Astrocyte of the hippocampus (primary cell): ENCODE measurements around the gene RMND5A.

Experiments used
- DNase-seq: peaks from one replicate; pipeline ENCODE4 v3.0.0; 2011; ENCODE audit warnings: low read depth, low spot score

The RMND5A gene

DNA sequence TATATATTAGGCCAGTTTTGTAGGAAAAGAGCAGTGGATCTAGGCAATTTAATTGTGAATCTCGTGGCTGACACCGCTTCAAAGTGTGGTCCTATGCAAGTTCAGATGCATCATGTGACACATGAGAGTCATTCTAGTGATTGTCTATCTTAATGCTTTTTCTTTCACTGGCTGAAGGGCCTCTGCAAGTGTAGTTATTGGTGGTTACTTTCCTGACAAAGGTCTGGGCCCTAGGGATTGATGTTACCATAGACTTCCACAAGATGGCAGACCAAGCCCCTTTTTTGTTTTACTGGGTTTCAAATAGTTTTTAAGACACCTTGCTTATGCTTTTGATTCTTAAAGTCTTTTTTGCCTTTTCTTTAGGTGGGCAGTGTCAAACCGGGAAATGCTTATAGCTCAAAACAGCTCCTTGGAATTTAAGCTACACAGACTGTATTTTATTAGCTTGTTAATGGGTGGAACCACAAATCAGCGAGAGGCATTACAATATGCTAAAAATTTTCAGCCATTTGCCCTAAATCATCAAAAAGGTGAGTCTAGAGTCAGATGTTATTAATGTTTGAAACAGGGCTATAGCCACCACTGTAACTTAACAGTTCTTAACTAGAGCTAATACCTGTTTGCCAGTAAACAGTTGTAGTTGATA, 44.7 kb downstream of the RMND5A start:
- peak; percentile 60 for DNase-seq

- no peak for DNase-seq
Measured at GRCh38 chr2:86765310-86765695, 45.2 kb downstream of the RMND5A start.

DNA sequence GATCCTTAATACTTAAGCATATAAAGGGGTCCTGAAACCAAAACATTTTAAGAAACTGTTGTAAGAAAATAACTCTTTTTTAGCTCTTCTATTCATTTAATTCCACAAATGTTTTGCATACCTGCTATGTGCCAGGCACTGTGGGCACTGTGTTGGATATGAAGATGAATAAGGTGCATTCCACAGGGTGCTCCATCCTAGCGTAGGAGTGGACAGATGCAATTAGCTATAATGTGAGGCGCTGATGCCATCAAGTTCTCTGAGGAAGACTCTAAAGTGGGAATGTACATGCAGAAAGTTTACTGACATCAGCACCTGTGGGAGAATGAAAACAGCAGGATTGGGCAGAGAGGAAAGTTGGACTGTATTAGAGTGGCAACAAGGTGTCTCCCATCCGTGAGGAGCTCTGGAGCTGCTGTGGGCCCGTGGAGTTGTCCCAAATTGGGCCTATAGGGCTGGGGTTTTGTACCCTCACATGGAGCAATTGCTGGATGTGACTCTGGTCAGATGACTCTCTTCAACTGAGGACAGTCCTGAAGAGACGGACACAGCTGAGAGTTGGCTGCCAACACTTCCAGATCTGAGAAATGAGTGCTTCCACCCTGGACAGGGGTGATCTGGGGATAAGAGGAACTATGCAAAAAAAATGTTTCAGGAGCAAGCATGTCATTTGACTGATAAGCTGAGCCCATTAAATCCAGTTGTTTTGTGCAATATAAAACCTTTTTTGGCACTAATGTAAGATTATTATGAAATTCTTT, 48.3 kb downstream of the RMND5A start:
- no peak for DNase-seq

DNA sequence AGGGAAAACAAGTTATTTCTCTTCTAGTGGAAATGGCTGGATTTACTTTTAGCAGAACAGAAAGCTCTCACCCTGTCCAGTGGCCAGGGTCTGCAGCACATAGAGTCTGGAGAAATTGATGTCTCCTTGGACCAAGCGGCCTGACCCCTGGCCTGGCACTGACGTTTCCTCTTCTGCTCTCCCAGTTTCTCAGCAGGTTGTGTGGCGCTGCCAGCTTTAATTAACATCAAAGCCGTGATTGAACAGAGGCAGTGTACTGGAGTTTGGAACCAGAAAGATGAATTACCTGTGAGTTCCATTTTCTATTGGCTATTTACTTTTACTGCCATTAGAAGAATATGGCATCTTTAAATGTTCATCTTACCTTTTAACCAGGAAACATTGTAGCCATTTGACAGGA, 49.7 kb downstream of the RMND5A start:
- no peak for DNase-seq

GRCh38 chr2:86770816-86771301, 50.8 kb downstream of the RMND5A start:
- DNase-seq = no peak

DNA sequence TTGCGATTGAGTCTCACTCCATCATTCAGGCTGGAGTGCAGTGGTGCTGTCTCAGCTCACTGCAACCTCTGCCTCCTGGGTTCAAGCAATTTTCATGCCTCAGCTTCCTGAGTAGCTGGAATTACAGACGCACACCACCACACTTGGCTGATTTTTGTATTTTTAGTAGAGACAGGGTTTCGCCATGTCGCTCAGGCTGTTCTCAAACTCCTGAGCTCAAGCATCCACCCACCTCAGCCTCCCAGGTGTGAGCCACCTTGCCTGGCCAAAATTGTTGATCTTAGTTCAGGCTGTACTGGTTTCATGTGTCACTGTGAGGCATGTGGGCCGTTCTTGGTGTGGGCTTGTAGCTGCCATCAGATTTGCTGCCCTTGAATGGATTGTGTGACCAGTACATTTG, 52.5 kb downstream of the RMND5A start:
- no peak for DNase-seq

DNA sequence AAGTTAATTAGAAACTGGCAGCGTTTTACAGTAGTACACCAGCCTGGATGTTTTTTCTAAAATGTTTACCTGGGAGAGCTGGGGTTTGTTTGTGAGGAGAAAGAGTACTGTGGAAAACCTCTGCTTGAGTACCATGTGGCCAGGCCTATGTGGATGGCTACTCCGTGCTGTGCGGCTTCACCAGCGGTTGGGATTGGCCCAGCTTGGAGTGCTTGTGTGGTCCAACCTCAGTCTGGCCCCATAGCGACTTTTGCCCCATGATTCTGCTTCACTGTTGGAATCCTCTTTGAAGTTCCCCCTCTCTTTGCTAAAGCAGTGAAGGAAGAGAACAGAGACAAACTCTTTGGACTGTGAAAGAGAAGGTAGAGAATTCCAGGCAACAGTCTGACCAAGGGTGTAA, 54.8 kb downstream of the RMND5A start:
- DNase-seq = no peak

GRCh38 chr2:86775338-86775737, 55.2 kb downstream of the RMND5A start:
- DNase-seq = no peak

- no peak for DNase-seq
Measured at GRCh38 chr2:86776532-86776931, 56.4 kb downstream of the RMND5A start.

GRCh38 chr2:86778957-86779356, 58.9 kb downstream of the RMND5A start:
- DNase-seq = no peak

DNA sequence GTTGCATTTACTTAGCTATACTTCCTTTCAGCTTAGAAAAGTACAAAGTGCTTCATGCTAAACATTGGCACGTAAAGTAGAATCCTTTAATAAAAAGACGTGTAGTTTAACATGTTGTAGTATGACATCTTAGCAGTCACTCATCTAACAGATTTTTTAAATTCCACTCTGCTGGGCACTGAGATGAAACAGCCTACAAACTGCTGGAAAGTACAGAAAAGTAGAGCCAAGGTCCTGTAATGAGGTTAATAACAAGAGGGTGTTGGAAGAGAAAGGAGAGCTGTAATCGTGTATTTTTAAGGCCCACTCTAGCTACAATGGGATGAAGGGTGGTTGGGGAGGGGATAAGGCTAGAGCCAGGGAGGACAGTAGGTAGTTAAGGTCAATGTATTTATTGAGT, 59.9 kb downstream of the RMND5A start:
- no peak for DNase-seq

DNA sequence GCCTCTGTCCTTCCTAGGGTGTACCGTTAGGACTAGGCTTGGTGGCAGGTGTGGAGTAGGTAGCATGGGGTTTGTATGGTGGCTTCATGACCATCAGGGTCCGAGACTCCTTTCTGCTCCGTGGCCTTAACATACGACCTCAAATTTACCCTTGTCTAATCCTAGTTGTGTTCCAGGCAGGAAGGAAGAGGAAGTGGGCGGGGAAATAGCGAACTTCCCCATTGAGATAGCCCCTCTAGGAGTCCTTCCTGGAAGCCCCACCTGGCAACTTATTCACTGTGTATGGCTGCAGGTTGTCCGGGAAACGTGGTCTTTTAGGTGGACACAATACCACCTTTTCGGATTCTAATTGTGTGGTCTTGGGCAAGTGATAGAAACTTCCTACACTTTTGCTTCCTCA, 61.3 kb downstream of the RMND5A start:
- DNase-seq = no peak

DNA sequence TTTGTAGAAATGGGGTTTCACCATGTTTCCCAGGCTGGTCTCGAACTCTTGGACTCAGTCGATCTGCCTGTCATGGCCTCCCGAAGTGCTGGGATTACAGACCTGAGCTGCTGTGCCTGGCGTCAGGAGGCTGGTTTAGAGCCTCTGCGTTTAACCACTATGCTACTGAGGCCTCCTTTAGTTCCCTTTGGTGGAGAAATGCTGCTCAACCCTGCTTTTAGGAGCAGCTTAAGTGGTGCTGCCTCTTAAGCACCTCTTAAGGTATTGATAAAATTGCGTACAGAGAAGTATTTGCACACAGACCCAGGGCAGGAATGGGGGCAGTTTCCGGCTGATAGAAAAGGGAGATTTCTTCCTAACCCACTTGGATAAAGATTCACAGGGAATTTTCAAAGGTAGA, 62.7 kb downstream of the RMND5A start:
- no peak for DNase-seq

GRCh38 chr2:86783615-86784339, 63.7 kb downstream of the RMND5A start:
- no peak for DNase-seq

DNA sequence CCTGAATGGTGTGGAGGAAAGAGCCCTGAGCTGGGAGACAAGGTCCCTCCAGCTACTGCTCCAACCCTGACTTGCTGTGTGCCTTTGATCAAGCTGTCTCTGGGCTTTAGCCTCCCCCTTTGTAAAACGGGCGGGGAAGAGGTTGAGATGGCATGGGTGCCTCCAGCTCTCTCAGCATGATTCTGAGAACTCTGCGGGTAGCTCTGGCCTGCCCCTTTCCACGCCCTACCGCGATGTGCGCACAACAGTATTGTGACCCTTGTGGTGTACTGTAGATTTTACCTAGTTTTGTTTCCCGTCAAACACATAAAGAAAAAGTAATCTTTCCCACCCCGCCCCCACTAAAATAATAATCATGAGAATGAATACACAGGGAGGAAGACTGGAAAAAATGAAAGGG, 65.4 kb downstream of the RMND5A start:
- DNase-seq = no peak

- no peak for DNase-seq
Measured at GRCh38 chr2:86786001-86786536, 66.0 kb downstream of the RMND5A start.

DNA sequence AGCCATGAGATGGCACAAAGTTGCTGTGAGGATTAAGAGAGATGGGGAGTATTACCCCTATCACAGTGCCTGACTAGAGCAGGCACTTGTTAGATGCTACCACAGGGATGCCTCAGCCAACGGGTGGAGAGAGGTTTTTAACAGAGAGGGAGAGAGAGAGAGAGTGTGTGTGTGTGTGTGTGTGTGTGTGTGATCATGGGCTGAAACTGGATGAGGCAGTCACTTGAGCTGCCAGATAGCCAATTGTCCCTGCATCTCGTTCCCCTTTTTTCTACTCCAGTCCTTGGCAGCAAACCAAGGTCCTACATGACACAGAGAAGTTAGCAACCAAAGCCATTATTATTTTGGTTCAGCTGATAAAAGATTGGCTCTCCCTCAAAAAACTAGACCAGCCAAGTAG, 67.6 kb downstream of the RMND5A start:
- DNase-seq = peak; percentile 52

DNA sequence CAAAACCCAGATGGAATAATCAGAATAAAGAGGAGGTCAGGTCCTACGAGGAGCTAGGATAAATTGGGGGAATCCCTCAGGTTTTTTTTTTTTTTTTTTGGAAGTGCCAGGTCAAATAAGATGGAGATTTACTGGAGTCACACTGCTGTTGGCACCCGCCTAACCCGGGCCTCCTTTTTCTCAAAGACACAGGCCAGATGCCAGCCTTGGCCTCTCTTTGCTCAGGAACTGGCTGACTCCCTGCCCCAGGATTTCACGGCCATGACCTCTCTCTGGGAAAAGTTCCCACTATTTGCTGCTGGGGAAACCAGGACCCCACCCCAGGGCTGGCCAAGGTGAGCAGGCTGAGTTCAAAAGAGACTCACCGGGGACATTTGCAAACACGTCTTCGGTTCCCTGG, 68.1 kb downstream of the RMND5A start:
- peak; percentile 24 for DNase-seq

DNA sequence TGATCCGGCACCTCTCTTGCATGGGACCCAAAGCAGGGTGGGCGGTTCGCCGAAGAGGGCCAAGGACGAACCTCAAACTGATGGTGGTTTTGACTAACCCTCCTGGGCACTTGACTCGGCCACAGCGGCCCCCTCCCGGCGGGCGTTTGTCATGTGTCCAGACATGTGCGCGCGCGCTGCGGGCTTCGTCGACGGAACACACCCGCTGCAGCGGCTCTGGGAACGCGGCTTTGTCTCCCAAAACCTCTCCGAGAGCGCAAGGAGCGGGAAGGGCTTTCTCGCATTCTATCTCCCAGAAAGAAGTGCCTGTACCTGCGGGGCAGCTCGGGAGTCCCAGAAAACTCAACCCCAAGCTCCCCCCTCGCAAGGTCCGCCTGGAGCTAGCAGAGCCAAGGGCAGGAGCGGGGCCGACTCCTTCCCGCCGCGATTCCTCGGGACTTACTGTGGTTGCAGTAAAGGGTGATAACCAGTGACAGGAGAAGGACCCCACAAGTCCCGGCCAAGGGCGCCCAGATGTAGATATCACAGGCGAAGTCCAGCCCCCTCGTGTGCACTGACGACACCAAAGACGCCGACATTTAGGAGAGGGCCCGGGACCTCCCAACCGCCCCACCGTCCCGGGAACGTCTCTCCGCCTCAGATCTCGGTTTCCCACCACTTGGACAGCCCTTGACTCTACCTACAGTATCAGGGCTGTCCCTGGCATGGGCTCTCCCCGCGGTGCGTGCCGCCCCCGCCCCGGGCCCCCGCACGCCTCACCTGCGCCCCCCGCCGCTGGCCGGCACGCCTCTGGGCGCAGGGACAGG, 69.0 kb downstream of the RMND5A start:
- DNase-seq = peak; percentile 41

GRCh38 chr2:86789687-86790133, 69.6 kb downstream of the RMND5A start:
- no peak for DNase-seq

GRCh38 chr2:86790134-86790675, 70.1 kb downstream of the RMND5A start:
- peak; percentile 26 for DNase-seq
